ENCODE measurements around the gene PFDN1.

Gene PFDN1

GRCh38 chr5:140236891-140237598, 65.9 kb downstream of the PFDN1 start:
- no peak overlapping the region for H3K27ac Mint-ChIP-seq
- H3K36me3 Mint-ChIP-seq (ENCODE audit: low read depth) = no peaks in the 10 kb centered on the region
- H3K4me1 Mint-ChIP-seq (ENCODE audit: low read depth) = peaks cover 4% of the 10 kb centered on the region
- no peak overlapping the region for H3K4me3 Mint-ChIP-seq
- no peak for DNase-seq
- H3K27me3 Mint-ChIP-seq = no peaks in the 10 kb centered on the region
- no peaks in the 10 kb centered on the region for H3K9me3 Mint-ChIP-seq

- Mint-ChIP-seq H3K27me3 (no peaks in the 10 kb centered on the region), H3K4me3 (no peak overlapping the region), H3K4me1 (ENCODE audit: low read depth) (peaks cover 4% of the 10 kb centered on the region), H3K36me3 (ENCODE audit: low read depth) (no peaks in the 10 kb centered on the region), H3K27ac (no peak overlapping the region), H3K9me3 (no peaks in the 10 kb centered on the region)
- no peak for DNase-seq
Measured at GRCh38 chr5:140235791-140236551, 66.9 kb downstream of the PFDN1 start.

GRCh38 chr5:140234377-140234989, 68.4 kb downstream of the PFDN1 start:
- Mint-ChIP-seq H3K9me3 (no peaks in the 10 kb centered on the region), H3K4me3 (no peak overlapping the region), H3K36me3 (ENCODE audit: low read depth) (no peaks in the 10 kb centered on the region), H3K27me3 (no peaks in the 10 kb centered on the region), H3K4me1 (ENCODE audit: low read depth) (no peaks in the 10 kb centered on the region), H3K27ac (no peak overlapping the region)
- DNase-seq = no peak

GRCh38 chr5:140232731-140233130, 70.2 kb downstream of the PFDN1 start:
- H3K4me1 Mint-ChIP-seq (ENCODE audit: low read depth) = no peaks in the 10 kb centered on the region
- DNase-seq = no peak
- no peaks in the 10 kb centered on the region for H3K27me3 Mint-ChIP-seq
- no peaks in the 10 kb centered on the region for H3K36me3 Mint-ChIP-seq (ENCODE audit: low read depth)
- H3K9me3 Mint-ChIP-seq = no peaks in the 10 kb centered on the region
- H3K4me3 Mint-ChIP-seq = no peak overlapping the region
- H3K27ac Mint-ChIP-seq = no peak overlapping the region

DNA sequence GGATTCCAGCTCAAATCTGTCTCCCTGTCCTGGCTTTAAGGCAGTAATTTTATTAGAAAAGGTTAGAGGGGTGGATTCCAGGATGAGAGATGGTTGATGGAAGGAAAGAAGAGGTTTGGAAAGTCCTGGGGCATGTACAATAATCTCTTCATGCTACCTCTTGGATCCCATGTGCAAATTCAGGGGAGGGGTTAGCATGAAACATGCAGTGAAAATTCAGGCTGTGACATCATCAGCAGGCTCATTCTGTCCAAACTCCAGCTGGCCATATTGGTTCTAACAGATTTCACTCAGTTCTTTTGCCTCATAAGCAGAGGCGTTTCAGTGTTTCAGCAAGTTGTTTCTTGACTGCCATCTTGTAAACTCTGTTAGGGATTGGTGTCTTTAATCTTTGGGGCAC, 72.5 kb downstream of the PFDN1 start:
- no peaks in the 10 kb centered on the region for H3K9me3 Mint-ChIP-seq
- no peak for DNase-seq
- H3K4me3 Mint-ChIP-seq = no peak overlapping the region
- no peaks in the 10 kb centered on the region for H3K4me1 Mint-ChIP-seq (ENCODE audit: low read depth)
- H3K36me3 Mint-ChIP-seq (ENCODE audit: low read depth) = no peaks in the 10 kb centered on the region
- H3K27ac Mint-ChIP-seq = no peak overlapping the region
- H3K27me3 Mint-ChIP-seq = no peaks in the 10 kb centered on the region

GRCh38 chr5:140228364-140228837, 74.5 kb downstream of the PFDN1 start:
- H3K9me3 Mint-ChIP-seq = no peaks in the 10 kb centered on the region
- no peaks in the 10 kb centered on the region for H3K4me1 Mint-ChIP-seq (ENCODE audit: low read depth)
- no peaks in the 10 kb centered on the region for H3K36me3 Mint-ChIP-seq (ENCODE audit: low read depth)
- DNase-seq = no peak
- no peak overlapping the region for H3K27ac Mint-ChIP-seq
- H3K4me3 Mint-ChIP-seq = no peak overlapping the region
- no peaks in the 10 kb centered on the region for H3K27me3 Mint-ChIP-seq

GRCh38 chr5:140227046-140227445, 75.9 kb downstream of the PFDN1 start:
- Mint-ChIP-seq H3K36me3 (ENCODE audit: low read depth) (no peaks in the 10 kb centered on the region), H3K4me3 (no peak overlapping the region), H3K27me3 (no peaks in the 10 kb centered on the region), H3K9me3 (no peaks in the 10 kb centered on the region), H3K4me1 (ENCODE audit: low read depth) (peaks cover 6% of the 10 kb centered on the region), H3K27ac (no peak overlapping the region)
- no peak for DNase-seq

DNA sequence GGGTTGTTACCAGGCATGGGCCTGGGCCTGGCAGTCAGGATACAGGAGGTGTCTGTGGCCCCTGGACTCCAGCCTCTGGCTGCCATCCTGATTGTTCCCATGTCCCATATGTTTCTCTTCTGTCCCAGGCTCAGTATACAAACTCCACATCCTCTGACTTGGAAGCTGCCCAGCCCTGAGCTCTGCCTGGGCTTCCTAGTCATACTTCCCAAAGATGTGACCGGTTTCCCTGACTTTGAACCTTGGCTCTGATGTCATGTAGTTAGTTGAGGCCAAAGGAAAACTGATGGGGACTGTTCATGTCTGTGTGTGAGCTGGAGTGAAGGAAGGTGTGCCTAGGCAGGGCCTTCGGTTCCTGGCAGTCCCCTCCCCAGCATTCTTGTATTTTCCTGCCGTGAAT, 77.5 kb downstream of the PFDN1 start:
- no peak for DNase-seq
- no peaks in the 10 kb centered on the region for H3K9me3 Mint-ChIP-seq

DNA sequence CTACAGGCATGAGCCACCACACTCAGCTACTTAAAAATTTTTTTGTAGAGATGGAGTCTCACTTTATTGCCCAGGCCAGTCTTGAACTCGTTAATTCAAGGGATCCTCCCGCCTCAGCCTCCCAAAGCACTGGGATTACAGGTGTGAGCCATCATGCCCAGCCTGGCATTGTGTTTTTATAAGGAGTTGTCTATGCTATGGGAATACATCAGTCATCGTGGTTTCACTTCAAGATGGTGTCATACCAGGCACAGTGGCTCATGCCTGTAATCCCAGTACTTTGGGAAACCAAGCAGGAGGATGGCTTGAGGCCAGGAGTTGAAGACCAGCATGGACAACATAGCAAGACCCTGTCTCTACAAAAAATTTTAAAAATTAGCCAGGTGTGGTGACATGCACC, 78.2 kb downstream of the PFDN1 start:
- no peak overlapping the region for H3K27ac Mint-ChIP-seq
- no peaks in the 10 kb centered on the region for H3K36me3 Mint-ChIP-seq (ENCODE audit: low read depth)
- H3K9me3 Mint-ChIP-seq = no peaks in the 10 kb centered on the region

More for the DNA sequence above, 77.5 kb downstream of the PFDN1 start:
- H3K27ac Mint-ChIP-seq = no peak overlapping the region
- H3K36me3 Mint-ChIP-seq (ENCODE audit: low read depth) = no peaks in the 10 kb centered on the region
- no peaks in the 10 kb centered on the region for H3K27me3 Mint-ChIP-seq
- H3K4me3 Mint-ChIP-seq = no peak overlapping the region
- peaks cover 23% of the 10 kb centered on the region for H3K4me1 Mint-ChIP-seq (ENCODE audit: low read depth)

GRCh38 chr5:140223567-140223966, 79.3 kb downstream of the PFDN1 start:
- DNase-seq = no peak
- Mint-ChIP-seq H3K36me3 (ENCODE audit: low read depth) (no peaks in the 10 kb centered on the region), H3K9me3 (no peaks in the 10 kb centered on the region), H3K4me1 (ENCODE audit: low read depth) (peaks cover 32% of the 10 kb centered on the region), H3K4me3 (no peak overlapping the region), H3K27ac (no peak overlapping the region), H3K27me3 (no peaks in the 10 kb centered on the region)

More for the DNA sequence above, 78.2 kb downstream of the PFDN1 start:
- Mint-ChIP-seq H3K27me3 (no peaks in the 10 kb centered on the region), H3K4me1 (ENCODE audit: low read depth) (peaks cover 30% of the 10 kb centered on the region), H3K4me3 (no peak overlapping the region)
- DNase-seq = no peak

GRCh38 chr5:140222416-140222815, 80.5 kb downstream of the PFDN1 start:
- Mint-ChIP-seq H3K27ac (no peak overlapping the region), H3K27me3 (no peaks in the 10 kb centered on the region), H3K4me1 (ENCODE audit: low read depth) (peaks cover 32% of the 10 kb centered on the region), H3K4me3 (no peak overlapping the region), H3K36me3 (ENCODE audit: low read depth) (no peaks in the 10 kb centered on the region), H3K9me3 (no peaks in the 10 kb centered on the region)
- DNase-seq = no peak

GRCh38 chr5:140221697-140222223, 81.1 kb downstream of the PFDN1 start:
- H3K27me3 Mint-ChIP-seq = no peaks in the 10 kb centered on the region
- H3K9me3 Mint-ChIP-seq = no peaks in the 10 kb centered on the region
- DNase-seq = no peak
- H3K4me3 Mint-ChIP-seq = no peak overlapping the region
- peaks cover 32% of the 10 kb centered on the region for H3K4me1 Mint-ChIP-seq (ENCODE audit: low read depth)
- no peaks in the 10 kb centered on the region for H3K36me3 Mint-ChIP-seq (ENCODE audit: low read depth)
- peak overlapping the region; percentile 51 for H3K27ac Mint-ChIP-seq

GRCh38 chr5:140220698-140221064, 82.2 kb downstream of the PFDN1 start:
- Mint-ChIP-seq H3K4me1 (ENCODE audit: low read depth) (peaks cover 32% of the 10 kb centered on the region), H3K4me3 (no peak overlapping the region), H3K27me3 (no peaks in the 10 kb centered on the region), H3K27ac (peak overlapping the region; percentile 7), H3K36me3 (ENCODE audit: low read depth) (no peaks in the 10 kb centered on the region), H3K9me3 (no peaks in the 10 kb centered on the region)
- no peak for DNase-seq

- Mint-ChIP-seq H3K27me3 (no peaks in the 10 kb centered on the region), H3K9me3 (no peaks in the 10 kb centered on the region), H3K36me3 (ENCODE audit: low read depth) (no peaks in the 10 kb centered on the region), H3K4me3 (no peak overlapping the region), H3K27ac (peak overlapping the region; percentile 7), H3K4me1 (ENCODE audit: low read depth) (peaks cover 32% of the 10 kb centered on the region)
- DNase-seq = no peak
Measured at GRCh38 chr5:140220032-140220697, 82.7 kb downstream of the PFDN1 start.

All from activated T-cell treated with anti-CD3 and anti-CD28 coated beads, Interleukin-2, amount 50 U/mL, for 24 hours (primary cell).